Activated naive CD8-positive, alpha-beta T cell treated with anti-CD3 and anti-CD28 coated beads for 36 hours (primary cell): ENCODE measurements around the gene KRT4. TPM values are rescaled to one million over a fixed set of nuclear protein-coding genes. Genes with fewer than 3 reads are reported as not detected.

Experiments used
- DNase-seq: peaks from one replicate; pipeline ENCODE4 v3.0.0; 2021
- H3K27ac Mint-ChIP-seq: one replicate; pipeline ENCODE4 v1.8.0; 2022; ENCODE audit warnings: mild to moderate bottlenecking, moderate library complexity, mixed read lengths
- H3K27me3 Mint-ChIP-seq: one replicate; pipeline ENCODE4 v1.8.0; 2022; ENCODE audit warnings: mild to moderate bottlenecking, mixed read lengths
- H3K36me3 Mint-ChIP-seq: one replicate; pipeline ENCODE4 v1.8.0; 2021; ENCODE audit warnings: mild to moderate bottlenecking, mixed read lengths
- H3K4me1 Mint-ChIP-seq: one replicate; pipeline ENCODE4 v1.8.0; 2021; ENCODE audit warnings: mixed read lengths
- H3K4me3 Mint-ChIP-seq: one replicate; pipeline ENCODE4 v1.8.0; 2022; ENCODE audit warnings: mild to moderate bottlenecking, moderate library complexity, mixed read lengths
- H3K9me3 Mint-ChIP-seq: one replicate; pipeline ENCODE4 v1.8.0; 2022; ENCODE audit warnings: mixed read lengths
- total RNA-seq, 2 experiments: library from RNA; stranded (reverse); gene quantifications; one replicate each; pipeline ENCODE4 v1.2.3, GENCODE V29; 2021

Gene KRT4
- total RNA-seq, 2 experiments from 2014 or later, result 0.22 TPM; not detected in 1

- H3K4me3 Mint-ChIP-seq, result no peak overlapping the region
- H3K27me3 Mint-ChIP-seq, result no peaks in the 10 kb centered on the region
- no peak overlapping the region for H3K27ac Mint-ChIP-seq
- H3K36me3 Mint-ChIP-seq, result no peaks in the 10 kb centered on the region
- no peak for DNase-seq
- H3K4me1 Mint-ChIP-seq, result peaks cover 2% of the 10 kb centered on the region
- no peaks in the 10 kb centered on the region for H3K9me3 Mint-ChIP-seq
Observed at GRCh38 chr12:52809166-52809565, 4.8 kb downstream of the KRT4 start.

GRCh38 chr12:52808573-52809160, 5.2 kb downstream of the KRT4 start:
- Mint-ChIP-seq H3K4me3 (no peak overlapping the region), H3K4me1 (peaks cover 2% of the 10 kb centered on the region), H3K27me3 (no peaks in the 10 kb centered on the region), H3K9me3 (no peaks in the 10 kb centered on the region), H3K27ac (no peak overlapping the region), H3K36me3 (no peaks in the 10 kb centered on the region)
- DNase-seq, result no peak

GRCh38 chr12:52807544-52808470, 6.1 kb downstream of the KRT4 start:
- H3K4me3 Mint-ChIP-seq, result no peak overlapping the region

GRCh38 chr12:52806821-52807543, 6.9 kb downstream of the KRT4 start:
- Mint-ChIP-seq H3K36me3 (no peaks in the 10 kb centered on the region), H3K27ac (no peak overlapping the region)

More at GRCh38 chr12:52807544-52808470, 6.1 kb downstream of the KRT4 start:
- Mint-ChIP-seq H3K9me3 (no peaks in the 10 kb centered on the region), H3K27me3 (no peaks in the 10 kb centered on the region), H3K36me3 (no peaks in the 10 kb centered on the region), H3K27ac (no peak overlapping the region), H3K4me1 (peaks cover 2% of the 10 kb centered on the region)
- no peak for DNase-seq

GRCh38 chr12:52806169-52806811, 7.6 kb downstream of the KRT4 start:
- H3K4me1 Mint-ChIP-seq, result peaks cover 2% of the 10 kb centered on the region
- H3K36me3 Mint-ChIP-seq, result no peaks in the 10 kb centered on the region
- no peak overlapping the region for H3K4me3 Mint-ChIP-seq
- no peaks in the 10 kb centered on the region for H3K9me3 Mint-ChIP-seq
- no peaks in the 10 kb centered on the region for H3K27me3 Mint-ChIP-seq
- no peak for DNase-seq
- H3K27ac Mint-ChIP-seq, result no peak overlapping the region

More at GRCh38 chr12:52806821-52807543, 6.9 kb downstream of the KRT4 start:
- H3K27me3 Mint-ChIP-seq, result no peaks in the 10 kb centered on the region
- H3K4me3 Mint-ChIP-seq, result no peak overlapping the region
- no peak for DNase-seq
- no peaks in the 10 kb centered on the region for H3K9me3 Mint-ChIP-seq
- peaks cover 2% of the 10 kb centered on the region for H3K4me1 Mint-ChIP-seq

GRCh38 chr12:52805739-52806138, 8.2 kb downstream of the KRT4 start:
- H3K4me1 Mint-ChIP-seq, result peaks cover 2% of the 10 kb centered on the region
- DNase-seq, result no peak
- no peak overlapping the region for H3K4me3 Mint-ChIP-seq
- no peaks in the 10 kb centered on the region for H3K9me3 Mint-ChIP-seq
- no peaks in the 10 kb centered on the region for H3K27me3 Mint-ChIP-seq
- no peak overlapping the region for H3K27ac Mint-ChIP-seq
- H3K36me3 Mint-ChIP-seq, result no peaks in the 10 kb centered on the region

- no peaks in the 10 kb centered on the region for H3K36me3 Mint-ChIP-seq
- no peaks in the 10 kb centered on the region for H3K27me3 Mint-ChIP-seq
- H3K4me3 Mint-ChIP-seq, result no peak overlapping the region
Observed at GRCh38 chr12:52805000-52805399, 8.9 kb downstream of the KRT4 start.

GRCh38 chr12:52802442-52802841, 11.5 kb downstream of the KRT4 start:
- H3K4me1 Mint-ChIP-seq, result peaks cover 2% of the 10 kb centered on the region
- DNase-seq, result no peak
- H3K27ac Mint-ChIP-seq, result no peak overlapping the region
- no peaks in the 10 kb centered on the region for H3K27me3 Mint-ChIP-seq
- H3K4me3 Mint-ChIP-seq, result no peak overlapping the region
- H3K36me3 Mint-ChIP-seq, result no peaks in the 10 kb centered on the region
- H3K9me3 Mint-ChIP-seq, result no peaks in the 10 kb centered on the region

More at GRCh38 chr12:52805000-52805399, 8.9 kb downstream of the KRT4 start:
- Mint-ChIP-seq H3K9me3 (no peaks in the 10 kb centered on the region), H3K4me1 (peaks cover 2% of the 10 kb centered on the region), H3K27ac (no peak overlapping the region)
- DNase-seq, result no peak

GRCh38 chr12:52801773-52802172, 12.1 kb downstream of the KRT4 start:
- DNase-seq, result no peak
- Mint-ChIP-seq H3K4me1 (peaks cover 2% of the 10 kb centered on the region), H3K36me3 (no peaks in the 10 kb centered on the region), H3K4me3 (no peak overlapping the region), H3K27me3 (no peaks in the 10 kb centered on the region), H3K27ac (no peak overlapping the region), H3K9me3 (no peaks in the 10 kb centered on the region)

- Mint-ChIP-seq H3K27ac (no peak overlapping the region), H3K36me3 (no peaks in the 10 kb centered on the region), H3K4me3 (no peak overlapping the region), H3K27me3 (no peaks in the 10 kb centered on the region), H3K4me1 (peaks cover 2% of the 10 kb centered on the region), H3K9me3 (no peaks in the 10 kb centered on the region)
- no peak for DNase-seq
Observed at GRCh38 chr12:52800259-52800917, 13.5 kb downstream of the KRT4 start.

GRCh38 chr12:52799505-52800211, 14.3 kb downstream of the KRT4 start:
- Mint-ChIP-seq H3K4me3 (no peak overlapping the region), H3K27ac (no peak overlapping the region), H3K4me1 (peaks cover under 1% of the 10 kb centered on the region), H3K9me3 (no peaks in the 10 kb centered on the region), H3K27me3 (no peaks in the 10 kb centered on the region), H3K36me3 (no peaks in the 10 kb centered on the region)
- no peak for DNase-seq

GRCh38 chr12:52798671-52799504, 15.0 kb downstream of the KRT4 start:
- DNase-seq, result no peak

GRCh38 chr12:52798003-52798670, 15.8 kb downstream of the KRT4 start:
- no peaks in the 10 kb centered on the region for H3K27me3 Mint-ChIP-seq
- no peaks in the 10 kb centered on the region for H3K36me3 Mint-ChIP-seq
- H3K4me3 Mint-ChIP-seq, result no peak overlapping the region
- no peak overlapping the region for H3K27ac Mint-ChIP-seq
- no peak for DNase-seq
- no peaks in the 10 kb centered on the region for H3K9me3 Mint-ChIP-seq
- peaks cover 7% of the 10 kb centered on the region for H3K4me1 Mint-ChIP-seq

More at GRCh38 chr12:52798671-52799504, 15.0 kb downstream of the KRT4 start:
- Mint-ChIP-seq H3K4me3 (no peak overlapping the region), H3K27ac (no peak overlapping the region), H3K27me3 (no peaks in the 10 kb centered on the region), H3K4me1 (peaks cover 7% of the 10 kb centered on the region), H3K36me3 (no peaks in the 10 kb centered on the region), H3K9me3 (no peaks in the 10 kb centered on the region)
